ENCODE data around the gene BCL2L13.
A peak's percentile ranks its signal among the peaks of the same experiment; 100 is the strongest.

BCL2L13 gene

DNA sequence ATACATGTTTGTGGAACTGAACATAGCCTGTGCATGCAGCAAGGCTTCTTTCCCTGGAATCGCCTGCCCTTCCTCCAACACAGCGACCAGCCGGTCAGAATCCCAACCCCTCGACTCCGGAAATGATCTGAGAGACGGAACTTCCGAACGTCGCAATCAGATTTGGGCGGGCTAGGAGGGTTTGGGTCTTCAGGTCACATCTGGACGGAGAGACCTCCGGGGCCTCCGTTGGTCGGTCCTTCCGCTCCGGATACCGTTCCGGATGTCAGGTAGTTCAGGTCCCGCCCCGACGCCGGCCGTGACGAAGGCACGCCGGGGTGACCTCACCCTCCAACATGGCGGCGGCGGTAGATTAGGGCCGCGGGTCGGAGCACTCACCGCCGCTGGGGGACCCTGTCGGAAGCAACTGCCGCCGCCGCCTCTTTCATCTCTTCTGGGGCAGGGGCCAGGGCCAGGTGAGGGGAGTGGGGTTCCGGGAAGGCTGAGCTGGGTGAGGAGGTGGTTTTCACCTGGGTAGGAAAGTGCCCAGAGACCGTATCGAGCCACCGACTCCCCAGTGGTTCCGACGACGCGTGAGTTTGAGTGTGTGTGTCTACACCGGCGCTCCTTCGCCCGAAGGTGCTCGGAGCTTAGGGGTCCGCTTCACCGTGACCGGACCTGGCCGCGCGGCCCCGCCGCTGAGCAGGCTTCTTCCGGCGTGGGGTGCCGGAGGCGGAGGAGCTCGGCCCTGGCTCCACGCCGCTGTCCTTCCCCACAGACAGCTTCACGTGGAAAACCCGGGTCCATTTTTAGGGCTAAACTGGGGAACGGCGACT lies at the start of gene BCL2L13:
Gene BCL2L13, plus strand, starts transcription at position 326 of the 815 bp plus-strand sequence. CDS start 16,955 bp downstream, outside the sequence.
- no peak for TF ChIP-seq ZNF274 (IDR thresholded peaks at IDR 0.05; ENCODE audit: low read depth, low read length)
- TF ChIP-seq YY1 (IDR thresholded peaks at IDR 0.05; ENCODE audit: insufficient read depth, insufficient read length), result peak; percentile 76
- TF ChIP-seq SUZ12 (IDR thresholded peaks at IDR 0.05; ENCODE audit: extremely low read depth, insufficient read depth, insufficient read length), result no peak
- H3K36me3 ChIP-seq (ENCODE audit: insufficient read depth, insufficient read length, low read length), result peaks cover 17% of the 10 kb centered on the region
- peak; percentile 82 for DNase-seq (ENCODE audit: low read depth, low spot score)
- H3K9me3 ChIP-seq (ENCODE audit: insufficient read depth, low read length), result no peaks in the 10 kb centered on the region
- H3K4me1 ChIP-seq (ENCODE audit: insufficient read depth, insufficient read length), result no peaks in the 10 kb centered on the region
- H3K4me3 ChIP-seq (ENCODE audit: insufficient read length, low read depth), result peak within 1 kb of the TSS; percentile 96
- H3K9ac ChIP-seq (ENCODE audit: insufficient read length, low read depth), result peak within 1 kb of the TSS; percentile 94
- H3K27me3 ChIP-seq (ENCODE audit: insufficient read depth, insufficient read length), result no peaks in the 10 kb centered on the region

GRCh38 chr22:17589810-17590375 lies 48.7 kb upstream of the BCL2L13 start:
- TF ChIP-seq SUZ12 (IDR thresholded peaks at IDR 0.05; ENCODE audit: extremely low read depth, insufficient read depth, insufficient read length) (no peak), ZNF274 (IDR thresholded peaks at IDR 0.05; ENCODE audit: low read depth, low read length) (no peak), YY1 (IDR thresholded peaks at IDR 0.05; ENCODE audit: insufficient read depth, insufficient read length) (no peak)
- peaks cover 61% of the 10 kb centered on the region for H3K36me3 ChIP-seq (ENCODE audit: insufficient read depth, insufficient read length, low read length)
- DNase-seq (ENCODE audit: low read depth, low spot score), result no peak

DNA sequence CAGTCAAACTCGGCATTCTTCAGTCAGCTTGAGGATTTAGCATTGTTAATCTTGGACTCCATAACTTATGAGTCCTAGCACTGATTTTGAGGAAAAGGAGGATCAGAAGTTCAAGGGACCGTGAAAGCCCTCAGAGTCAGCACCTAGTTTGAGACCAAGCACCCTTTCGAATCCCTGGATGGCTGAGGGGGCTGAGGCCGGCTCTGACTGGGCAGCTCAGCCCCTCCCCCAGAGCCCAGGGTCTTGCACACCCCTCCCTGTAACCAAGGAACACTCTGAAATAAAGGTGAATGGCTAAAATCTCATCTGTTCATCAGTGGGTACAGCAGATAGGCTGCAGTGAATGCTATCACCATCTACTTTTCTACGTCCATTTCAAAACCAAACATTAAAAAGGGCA lies 48.0 kb upstream of the BCL2L13 start:
- H3K4me1 ChIP-seq (ENCODE audit: insufficient read depth, insufficient read length), result peaks cover 14% of the 10 kb centered on the region
- H3K27me3 ChIP-seq (ENCODE audit: insufficient read depth, insufficient read length), result no peaks in the 10 kb centered on the region
- H3K4me3 ChIP-seq (ENCODE audit: insufficient read length, low read depth), result no peak overlapping the region
- TF ChIP-seq YY1 (IDR thresholded peaks at IDR 0.05; ENCODE audit: insufficient read depth, insufficient read length) (no peak), ZNF274 (IDR thresholded peaks at IDR 0.05; ENCODE audit: low read depth, low read length) (no peak), SUZ12 (IDR thresholded peaks at IDR 0.05; ENCODE audit: extremely low read depth, insufficient read depth, insufficient read length) (no peak)
- no peak for DNase-seq (ENCODE audit: low read depth, low spot score)
- H3K9ac ChIP-seq (ENCODE audit: insufficient read length, low read depth), result no peak overlapping the region
- H3K9me3 ChIP-seq (ENCODE audit: insufficient read depth, low read length), result no peaks in the 10 kb centered on the region
- H3K36me3 ChIP-seq (ENCODE audit: insufficient read depth, insufficient read length, low read length), result peaks cover 62% of the 10 kb centered on the region

More at GRCh38 chr22:17589810-17590375, 48.7 kb upstream of the BCL2L13 start:
- no peak overlapping the region for H3K9ac ChIP-seq (ENCODE audit: insufficient read length, low read depth)
- no peaks in the 10 kb centered on the region for H3K27me3 ChIP-seq (ENCODE audit: insufficient read depth, insufficient read length)
- no peaks in the 10 kb centered on the region for H3K9me3 ChIP-seq (ENCODE audit: insufficient read depth, low read length)
- H3K4me1 ChIP-seq (ENCODE audit: insufficient read depth, insufficient read length), result peaks cover 14% of the 10 kb centered on the region
- H3K4me3 ChIP-seq (ENCODE audit: insufficient read length, low read depth), result no peak overlapping the region

- H3K27me3 ChIP-seq (ENCODE audit: insufficient read depth, insufficient read length), result no peaks in the 10 kb centered on the region
- no peak for TF ChIP-seq SUZ12 (IDR thresholded peaks at IDR 0.05; ENCODE audit: extremely low read depth, insufficient read depth, insufficient read length)
- TF ChIP-seq ZNF274 (IDR thresholded peaks at IDR 0.05; ENCODE audit: low read depth, low read length), result no peak
- TF ChIP-seq YY1 (IDR thresholded peaks at IDR 0.05; ENCODE audit: insufficient read depth, insufficient read length), result no peak
- H3K4me3 ChIP-seq (ENCODE audit: insufficient read length, low read depth), result no peak overlapping the region
- no peak overlapping the region for H3K9ac ChIP-seq (ENCODE audit: insufficient read length, low read depth)
- no peaks in the 10 kb centered on the region for H3K9me3 ChIP-seq (ENCODE audit: insufficient read depth, low read length)
- peaks cover 11% of the 10 kb centered on the region for H3K4me1 ChIP-seq (ENCODE audit: insufficient read depth, insufficient read length)
- H3K36me3 ChIP-seq (ENCODE audit: insufficient read depth, insufficient read length, low read length), result peaks cover 73% of the 10 kb centered on the region
- DNase-seq (ENCODE audit: low read depth, low spot score), result no peak
Measured at GRCh38 chr22:17592201-17592600, 46.4 kb upstream of the BCL2L13 start.

DNA sequence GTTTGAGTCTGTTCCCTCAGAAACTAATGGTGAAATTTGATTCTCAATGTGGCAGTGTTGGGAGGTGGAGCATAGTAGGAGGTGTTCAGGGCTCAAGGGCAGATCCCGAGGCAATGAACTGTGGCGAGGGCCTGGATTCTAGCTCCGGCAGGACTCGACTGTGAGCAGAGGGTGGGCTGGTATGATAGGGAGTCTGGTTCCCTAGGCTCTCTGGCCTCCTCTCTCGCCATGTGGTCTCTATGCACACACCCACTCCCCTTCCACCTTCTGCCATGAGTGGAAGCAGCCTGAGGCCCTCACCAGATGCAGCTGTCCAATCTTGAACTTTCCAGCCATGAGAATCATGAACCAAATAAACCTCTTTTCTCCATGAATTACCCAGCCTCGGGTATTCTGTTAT lies 42.3 kb upstream of the BCL2L13 start:
- DNase-seq (ENCODE audit: low read depth, low spot score), result no peak
- Histone ChIP-seq H3K9me3 (ENCODE audit: insufficient read depth, low read length) (no peaks in the 10 kb centered on the region), H3K9ac (ENCODE audit: insufficient read length, low read depth) (no peak overlapping the region), H3K4me1 (ENCODE audit: insufficient read depth, insufficient read length) (peaks cover 2% of the 10 kb centered on the region), H3K4me3 (ENCODE audit: insufficient read length, low read depth) (no peak overlapping the region), H3K27me3 (ENCODE audit: insufficient read depth, insufficient read length) (no peaks in the 10 kb centered on the region), H3K36me3 (ENCODE audit: insufficient read depth, insufficient read length, low read length) (peaks cover 76% of the 10 kb centered on the region)
- TF ChIP-seq SUZ12 (IDR thresholded peaks at IDR 0.05; ENCODE audit: extremely low read depth, insufficient read depth, insufficient read length), result no peak
- TF ChIP-seq ZNF274 (IDR thresholded peaks at IDR 0.05; ENCODE audit: low read depth, low read length), result no peak
- TF ChIP-seq YY1 (IDR thresholded peaks at IDR 0.05; ENCODE audit: insufficient read depth, insufficient read length), result no peak

- H3K27me3 ChIP-seq (ENCODE audit: insufficient read depth, insufficient read length), result no peaks in the 10 kb centered on the region
- TF ChIP-seq SUZ12 (IDR thresholded peaks at IDR 0.05; ENCODE audit: extremely low read depth, insufficient read depth, insufficient read length) (no peak), YY1 (IDR thresholded peaks at IDR 0.05; ENCODE audit: insufficient read depth, insufficient read length) (no peak), ZNF274 (IDR thresholded peaks at IDR 0.05; ENCODE audit: low read depth, low read length) (no peak)
- H3K4me1 ChIP-seq (ENCODE audit: insufficient read depth, insufficient read length), result peaks cover under 1% of the 10 kb centered on the region
- H3K9me3 ChIP-seq (ENCODE audit: insufficient read depth, low read length), result no peaks in the 10 kb centered on the region
- H3K9ac ChIP-seq (ENCODE audit: insufficient read length, low read depth), result no peak overlapping the region
- no peak for DNase-seq (ENCODE audit: low read depth, low spot score)
- H3K4me3 ChIP-seq (ENCODE audit: insufficient read length, low read depth), result no peak overlapping the region
- peaks cover 73% of the 10 kb centered on the region for H3K36me3 ChIP-seq (ENCODE audit: insufficient read depth, insufficient read length, low read length)
Measured at GRCh38 chr22:17597217-17597616, 41.3 kb upstream of the BCL2L13 start.

DNA sequence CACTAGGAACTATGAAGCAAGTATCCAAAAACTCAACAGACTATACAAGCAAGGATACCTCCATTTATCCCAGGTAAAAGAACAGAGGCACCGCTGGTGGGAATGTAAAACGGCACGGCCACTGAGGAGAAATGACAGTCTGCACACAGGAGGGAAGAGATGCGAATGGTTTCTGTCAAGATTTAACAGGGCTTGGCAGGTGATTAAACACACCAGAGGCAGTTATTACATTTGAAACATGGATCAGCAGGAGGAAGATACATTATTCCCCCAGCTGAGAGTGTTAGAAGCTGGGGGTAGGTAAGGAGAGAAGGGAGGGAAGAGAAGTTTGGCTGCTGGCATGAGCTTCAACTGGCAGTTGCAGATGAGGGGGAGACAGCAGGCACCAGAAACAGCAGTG lies 40.2 kb upstream of the BCL2L13 start:
- no peaks in the 10 kb centered on the region for H3K4me1 ChIP-seq (ENCODE audit: insufficient read depth, insufficient read length)
- no peak for DNase-seq (ENCODE audit: low read depth, low spot score)
- no peaks in the 10 kb centered on the region for H3K27me3 ChIP-seq (ENCODE audit: insufficient read depth, insufficient read length)
- no peaks in the 10 kb centered on the region for H3K9me3 ChIP-seq (ENCODE audit: insufficient read depth, low read length)
- H3K36me3 ChIP-seq (ENCODE audit: insufficient read depth, insufficient read length, low read length), result peaks cover 65% of the 10 kb centered on the region
- no peak overlapping the region for H3K4me3 ChIP-seq (ENCODE audit: insufficient read length, low read depth)
- TF ChIP-seq SUZ12 (IDR thresholded peaks at IDR 0.05; ENCODE audit: extremely low read depth, insufficient read depth, insufficient read length), result no peak
- TF ChIP-seq ZNF274 (IDR thresholded peaks at IDR 0.05; ENCODE audit: low read depth, low read length), result no peak
- no peak for TF ChIP-seq YY1 (IDR thresholded peaks at IDR 0.05; ENCODE audit: insufficient read depth, insufficient read length)
- H3K9ac ChIP-seq (ENCODE audit: insufficient read length, low read depth), result no peak overlapping the region
